Keratinocyte (primary cell): ENCODE measurements around the gene CCDC192. TPM values are rescaled to one million over a fixed set of nuclear protein-coding genes. Genes with fewer than 3 reads are reported as not detected.

Experiments
- DNase-seq: peaks from one replicate; pipeline ENCODE4 v3.0.0-alpha.2; 2011; ENCODE audit warnings: low read depth, missing footprints, low spot score
- FAIRE-seq: peaks from 2 replicates; lab custom pipeline; 2011; peaks lifted over from hg19 to GRCh38; lab: Jason Lieb, UNC
- H2AFZ ChIP-seq: 2 replicates; pipeline ENCODE4 v1.6.0; 2012; ENCODE audit warnings: low read length, control low read depth, inconsistent platforms; ENCODE audit not compliant: control insufficient read depth
- H3K27ac ChIP-seq: 2 replicates; pipeline ENCODE4 v1.5.1; 2011; ENCODE audit warnings: low read length; ENCODE audit not compliant: control insufficient read depth, insufficient read depth
- H3K27me3 ChIP-seq: 3 replicates; pipeline ENCODE4 v1.6.0; 2011; ENCODE audit warnings: low read length; ENCODE audit not compliant: control insufficient read depth, insufficient read depth; ENCODE audit errors: extremely low read depth
- H3K36me3 ChIP-seq, 2 experiments: 2 replicates in 1 of 2; 3 replicates in 1 of 2; pipeline ENCODE4 v1.5.1; 2011; ENCODE audit warnings: low read length in 2 of 2, mild to moderate bottlenecking in 1 of 2; ENCODE audit not compliant: control insufficient read depth in 2 of 2, insufficient read depth in 2 of 2; ENCODE audit errors: extremely low read depth in 1 of 2
- H3K4me1 ChIP-seq: 3 replicates; pipeline ENCODE4 v1.5.1; 2011; ENCODE audit warnings: low read length; ENCODE audit not compliant: control insufficient read depth, insufficient read depth; ENCODE audit errors: extremely low read depth
- H3K4me2 ChIP-seq: 3 replicates; pipeline ENCODE4 v1.6.0; 2011; ENCODE audit warnings: low read depth, low read length; ENCODE audit not compliant: control insufficient read depth, insufficient read depth; ENCODE audit errors: extremely low read depth
- H3K4me3 ChIP-seq, 3 experiments: fragments of 200-600 bp in 1 of 3; sonication (generic) in 1 of 3; 2 replicates in 2 of 3; 3 replicates in 1 of 3; pipeline ENCODE4 v1.5.1; 2011 to 2016; ENCODE audit warnings: low read length in 3 of 3, mild to moderate bottlenecking in 3 of 3, control low read depth in 2 of 3, inconsistent platforms in 1 of 3, low read depth in 1 of 3, mixed read lengths in 1 of 3, mixed run types in 1 of 3, moderate library complexity in 1 of 3; ENCODE audit not compliant: control insufficient read depth in 2 of 3, insufficient read depth in 2 of 3; ENCODE audit errors: extremely low read depth in 1 of 3
- H3K79me2 ChIP-seq: 2 replicates; pipeline ENCODE4 v1.6.0; 2012; ENCODE audit warnings: low read length; ENCODE audit not compliant: control insufficient read depth, insufficient read depth
- H3K9ac ChIP-seq: 3 replicates; pipeline ENCODE4 v1.6.0; 2011; ENCODE audit warnings: low read length; ENCODE audit not compliant: control insufficient read depth, insufficient read depth; ENCODE audit errors: extremely low read depth
- H3K9me1 ChIP-seq: 3 replicates; pipeline ENCODE4 v1.6.0; 2011; ENCODE audit warnings: low read length; ENCODE audit not compliant: control insufficient read depth, insufficient read depth; ENCODE audit errors: extremely low read depth
- H3K9me3 ChIP-seq: 2 replicates; pipeline ENCODE4 v1.5.1; 2012; ENCODE audit warnings: low read depth, low read length; ENCODE audit not compliant: control insufficient read depth
- H4K20me1 ChIP-seq: 3 replicates; pipeline ENCODE4 v1.6.0; 2011; ENCODE audit warnings: low read length; ENCODE audit not compliant: control insufficient read depth, insufficient read depth; ENCODE audit errors: extremely low read depth
- EZH2 ChIP-seq: IDR thresholded peaks from one replicate; pipeline ENCODE4 v1.6.1; 2012; ENCODE audit warnings: inconsistent platforms, mild to moderate bottlenecking, low read length, moderate library complexity
- dilution Hi-C: fragments of 300-500 bp; cut with MboI; formaldehyde crosslinking; loops from one replicate; pipeline ENCODE4 v1.7.0; 2020; ENCODE audit warnings: low sequenced_read_pairs; ENCODE audit not compliant: extremely low pct_ligation_motif_present
- polyA plus RNA-seq, 5 experiments: library from polyadenylated mRNA; depleted of rRNA in 3 of 5; stranded (reverse) in 3 of 5; stranded (forward) in 1 of 5; unstranded in 1 of 5; fragments of >200 nt; gene quantifications; 1 replicate in 1 of 5; 2 replicates in 3 of 5; 3 replicates in 1 of 5; pipeline versions ENCODE4 v1.2.1 to v1.2.3, GENCODE V29; 2011 to 2012; ENCODE audit warnings: missing spikeins in 2 of 5, low read depth in 1 of 5, low replicate concordance in 1 of 5
- TF ChIP-seq, protein P1 (sequence below), 3 experiments: IDR thresholded peaks in 1 of 3; conservative IDR thresholded peaks in 1 of 3; optimal IDR thresholded peaks in 1 of 3; 2 replicates in 2 of 3; 3 replicates in 1 of 3; pipeline versions ENCODE3 to v1.5.1; 2011; ENCODE audit warnings: low read length in 3 of 3, mild to moderate bottlenecking in 3 of 3, moderate library complexity in 2 of 3, control low read depth in 1 of 3, inconsistent platforms in 1 of 3; ENCODE audit not compliant: insufficient read depth in 2 of 3; ENCODE audit errors: extremely low read depth in 1 of 3

Gene CCDC192
- polyA plus RNA-seq, 1 donor (not counting 4 experiments of a cell fraction or from before 2014, with no cell fraction given) = not detected

DNA sequence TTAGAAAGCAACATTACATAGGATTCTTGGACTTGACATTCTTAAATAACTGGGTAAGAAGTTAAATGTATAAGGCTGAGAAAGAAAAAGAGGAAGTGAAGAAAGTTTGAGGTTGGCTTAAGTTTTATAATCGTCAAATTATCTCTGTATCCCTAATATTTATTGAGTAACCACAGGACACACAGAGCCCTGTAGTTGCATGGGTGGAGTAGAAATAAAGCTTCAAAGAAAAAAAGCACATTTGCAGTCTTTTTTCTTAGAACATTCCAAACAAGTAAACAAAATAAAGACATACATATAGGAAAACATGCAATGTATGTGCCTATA lies 137.0 kb downstream of the CCDC192 start:
- TF ChIP-seq, protein P1, sequence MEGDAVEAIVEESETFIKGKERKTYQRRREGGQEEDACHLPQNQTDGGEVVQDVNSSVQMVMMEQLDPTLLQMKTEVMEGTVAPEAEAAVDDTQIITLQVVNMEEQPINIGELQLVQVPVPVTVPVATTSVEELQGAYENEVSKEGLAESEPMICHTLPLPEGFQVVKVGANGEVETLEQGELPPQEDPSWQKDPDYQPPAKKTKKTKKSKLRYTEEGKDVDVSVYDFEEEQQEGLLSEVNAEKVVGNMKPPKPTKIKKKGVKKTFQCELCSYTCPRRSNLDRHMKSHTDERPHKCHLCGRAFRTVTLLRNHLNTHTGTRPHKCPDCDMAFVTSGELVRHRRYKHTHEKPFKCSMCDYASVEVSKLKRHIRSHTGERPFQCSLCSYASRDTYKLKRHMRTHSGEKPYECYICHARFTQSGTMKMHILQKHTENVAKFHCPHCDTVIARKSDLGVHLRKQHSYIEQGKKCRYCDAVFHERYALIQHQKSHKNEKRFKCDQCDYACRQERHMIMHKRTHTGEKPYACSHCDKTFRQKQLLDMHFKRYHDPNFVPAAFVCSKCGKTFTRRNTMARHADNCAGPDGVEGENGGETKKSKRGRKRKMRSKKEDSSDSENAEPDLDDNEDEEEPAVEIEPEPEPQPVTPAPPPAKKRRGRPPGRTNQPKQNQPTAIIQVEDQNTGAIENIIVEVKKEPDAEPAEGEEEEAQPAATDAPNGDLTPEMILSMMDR (optimal IDR thresholded peaks at IDR 0.05 in 1 of 3, IDR thresholded peaks at IDR 0.05 in 1 of 3, conservative IDR thresholded peaks at IDR 0.05 in 1 of 3; ENCODE audit: extremely low read depth in 1 of 3, insufficient read depth in 2 of 3, low read length in 3 of 3) = no peak
- no peak for TF ChIP-seq EZH2
- H3K4me3 ChIP-seq = no peak overlapping the region
- DNase-seq (no peak), FAIRE-seq (no peak)
- H3K4me2 ChIP-seq = no peak overlapping the region
- H4K20me1 ChIP-seq = no peaks in the 10 kb centered on the region
- dilution Hi-C loops = no loop called here
- no peak overlapping the region for H3K27ac ChIP-seq
- no peaks in the 10 kb centered on the region for H3K79me2 ChIP-seq
- H3K4me1 ChIP-seq = no peaks in the 10 kb centered on the region
- no peaks in the 10 kb centered on the region for H3K9me3 ChIP-seq
- no peak overlapping the region for H2AFZ ChIP-seq
- H3K9ac ChIP-seq = no peak overlapping the region
- no peaks in the 10 kb centered on the region for H3K36me3 ChIP-seq
- no peaks in the 10 kb centered on the region for H3K9me1 ChIP-seq
- H3K27me3 ChIP-seq = no peaks in the 10 kb centered on the region

DNA sequence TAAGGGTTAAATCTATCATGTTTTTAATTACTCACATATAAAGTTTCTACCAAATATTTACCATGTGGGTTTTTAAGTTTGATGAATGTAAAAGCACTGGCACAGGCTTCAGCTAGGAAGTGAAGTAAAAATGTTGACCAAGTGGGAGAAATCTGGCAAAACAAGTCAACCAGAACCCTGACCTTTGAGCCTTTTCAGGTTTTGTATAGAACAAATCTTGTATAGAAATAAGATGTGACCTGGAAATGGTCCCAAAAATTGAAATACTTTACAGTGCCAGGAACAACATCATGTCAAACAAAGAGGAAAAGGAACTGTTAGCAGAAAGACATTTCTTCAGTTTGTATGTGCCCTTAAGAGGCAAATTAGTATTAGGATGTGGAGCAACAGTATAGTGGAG lies 137.6 kb downstream of the CCDC192 start:
- dilution Hi-C loops = no loop called here
- no peak for FAIRE-seq
- Histone ChIP-seq H3K4me1 (no peaks in the 10 kb centered on the region), H3K9me3 (no peaks in the 10 kb centered on the region), H3K36me3 (no peaks in the 10 kb centered on the region), H3K9me1 (no peaks in the 10 kb centered on the region), H2AFZ (no peak overlapping the region), H4K20me1 (no peaks in the 10 kb centered on the region), H3K79me2 (no peaks in the 10 kb centered on the region), H3K4me3 (no peak overlapping the region), H3K4me2 (no peak overlapping the region), H3K9ac (no peak overlapping the region), H3K27ac (no peak overlapping the region), H3K27me3 (no peaks in the 10 kb centered on the region)
- DNase-seq = no peak
- TF ChIP-seq, protein P1 (optimal IDR thresholded peaks at IDR 0.05 in 1 of 3, IDR thresholded peaks at IDR 0.05 in 1 of 3, conservative IDR thresholded peaks at IDR 0.05 in 1 of 3; ENCODE audit: extremely low read depth in 1 of 3, insufficient read depth in 2 of 3, low read length in 3 of 3) = no peak
- TF ChIP-seq EZH2 = no peak
